ENCODE measurements around the gene UVRAG. TPM values are rescaled to one million over a fixed set of nuclear protein-coding genes. Genes with fewer than 3 reads are reported as not detected.

Gene UVRAG
- total RNA-seq, 1 donor from 2014 or later: 8.8 TPM

- peak; percentile 89 for ATAC-seq
- no peak for DNase-seq (ENCODE audit: low spot score)
These were observed 11.8 kb upstream of the UVRAG start for GRCh38 chr11:75802913-75803820.

- no peak for DNase-seq (ENCODE audit: low spot score)
- ATAC-seq: no peak
These were observed 5.9 kb upstream of the UVRAG start for GRCh38 chr11:75809111-75809510.

- ATAC-seq (no peak), DNase-seq (ENCODE audit: low spot score) (no peak)
These were observed 5.0 kb upstream of the UVRAG start for GRCh38 chr11:75809991-75810390.

DNA sequence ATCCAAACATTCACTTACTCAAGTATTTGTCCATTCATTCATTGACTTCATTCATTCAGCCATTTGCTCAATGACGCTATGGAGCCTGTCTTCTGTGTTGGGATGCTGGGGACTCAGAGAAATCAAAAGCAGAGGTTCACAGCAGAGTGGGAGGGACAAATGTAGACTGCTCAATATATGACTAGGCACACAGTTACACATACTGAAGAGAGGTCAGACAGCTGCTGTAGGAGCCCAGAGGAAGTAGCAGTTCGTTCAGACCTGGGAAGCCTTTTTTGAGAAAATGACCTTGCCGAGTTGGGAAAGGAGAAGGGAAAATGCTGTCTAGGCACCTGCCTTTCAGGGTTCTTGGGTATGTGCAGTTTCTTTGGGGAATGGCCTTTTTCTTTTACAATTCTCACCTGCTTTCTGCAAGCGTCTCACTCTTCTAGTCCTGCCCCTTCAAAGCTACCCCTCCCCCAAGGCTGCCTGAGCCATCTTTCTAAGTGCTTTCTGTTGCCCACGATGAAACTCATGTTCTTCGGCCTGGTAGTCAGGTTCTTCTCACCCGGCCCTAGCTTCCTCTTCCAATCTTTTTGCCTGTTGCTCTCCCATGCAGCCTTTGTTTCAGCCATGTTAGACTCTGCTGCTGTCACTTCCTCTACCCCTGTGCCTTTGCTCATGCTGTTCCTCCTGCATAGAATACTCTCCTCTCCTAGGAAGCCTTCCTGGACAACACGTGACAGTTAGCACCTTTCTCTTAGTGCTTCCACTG lies 4.2 kb upstream of the UVRAG start:
- ATAC-seq: no peak
- DNase-seq (ENCODE audit: low spot score): no peak

DNA sequence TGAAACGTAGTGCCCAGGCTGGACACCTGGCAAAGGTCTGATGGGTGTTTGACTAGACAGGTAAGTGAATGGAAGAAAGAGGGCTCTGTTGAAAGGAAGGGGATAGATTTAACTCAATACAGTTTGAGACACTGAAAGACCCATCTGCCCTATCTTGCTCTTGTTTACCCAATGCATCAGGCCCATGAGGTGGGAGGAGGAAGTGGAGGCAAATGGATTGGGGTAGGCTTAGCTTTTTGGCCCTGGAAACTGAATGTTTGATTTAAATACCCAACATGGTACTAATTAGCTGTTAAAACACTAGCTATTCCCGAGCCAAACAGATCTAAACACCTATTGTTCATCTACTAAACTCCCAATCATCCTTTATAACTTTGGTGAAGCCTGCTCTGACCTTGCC lies 3.5 kb upstream of the UVRAG start:
- DNase-seq (ENCODE audit: low spot score) (no peak), ATAC-seq (no peak)

- DNase-seq (ENCODE audit: low spot score): no peak
- no peak for ATAC-seq
These were observed 2.4 kb upstream of the UVRAG start for GRCh38 chr11:75812542-75813040.

DNA sequence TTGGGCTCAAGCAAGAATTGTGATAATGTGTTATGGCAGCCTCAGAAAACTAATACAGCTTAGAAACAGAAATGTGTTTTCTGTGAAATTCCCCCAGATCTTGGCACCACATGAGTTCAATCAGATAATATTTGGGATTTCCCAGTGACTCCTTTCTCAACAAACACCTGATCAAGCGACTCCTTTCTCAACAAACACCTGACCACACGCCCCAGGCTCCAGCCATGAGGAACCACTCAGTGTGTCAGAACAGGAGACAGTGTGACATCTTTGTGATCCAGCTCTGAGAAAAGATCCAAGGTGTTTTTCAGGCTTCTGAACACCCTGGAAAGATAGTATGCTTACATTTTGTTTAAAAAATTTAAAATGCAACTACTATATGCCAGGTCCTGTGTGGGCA lies 1.9 kb upstream of the UVRAG start:
- ATAC-seq (no peak), DNase-seq (ENCODE audit: low spot score) (no peak)

DNA sequence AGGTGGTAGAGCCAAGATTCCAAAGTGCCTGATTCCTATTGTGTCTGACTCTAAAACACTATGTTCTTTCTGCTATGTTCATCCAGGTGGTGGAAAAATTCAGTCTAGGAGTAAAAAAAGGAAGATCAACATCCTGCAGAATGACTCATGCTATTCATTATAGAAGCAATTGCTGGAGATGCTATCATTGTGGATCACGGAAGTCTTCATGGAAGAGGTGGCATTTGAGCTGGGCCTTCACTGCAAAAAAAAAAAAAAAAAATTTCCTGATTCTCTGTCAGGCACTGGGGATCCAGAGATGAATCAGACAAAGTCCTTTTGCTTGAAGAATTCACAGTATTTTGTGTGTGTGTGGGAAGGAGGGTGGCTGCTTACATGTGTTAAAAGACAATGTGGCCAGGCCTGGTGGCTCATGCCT lies 1.4 kb upstream of the UVRAG start:
- no peak for ATAC-seq
- no peak for DNase-seq (ENCODE audit: low spot score)

DNA sequence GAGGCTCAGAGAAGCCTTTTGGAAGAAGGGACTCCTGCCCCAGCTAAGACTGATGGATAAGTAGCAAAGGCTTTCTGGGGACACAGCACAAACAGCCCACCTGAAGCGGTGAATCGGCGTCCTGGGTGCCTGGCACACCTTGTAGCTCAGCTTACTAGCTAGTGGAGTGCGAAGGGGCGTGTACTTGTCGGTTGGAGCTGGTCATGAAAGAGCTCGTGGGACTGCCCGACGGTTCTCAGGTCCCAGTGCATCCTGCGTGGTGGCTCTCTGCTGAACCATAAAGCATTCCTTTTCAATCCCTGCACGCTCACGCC lies 690 bp upstream of the UVRAG start:
- ATAC-seq: peak; percentile 48

GRCh38 chr11:75815345-75816168 lies 547 bp downstream of the UVRAG start:
- ATAC-seq: peak; percentile 39
- DNase-seq (ENCODE audit: low spot score): no peak

More for the DNA sequence above, 690 bp upstream of the UVRAG start:
- no peak for DNase-seq (ENCODE audit: low spot score)

DNA sequence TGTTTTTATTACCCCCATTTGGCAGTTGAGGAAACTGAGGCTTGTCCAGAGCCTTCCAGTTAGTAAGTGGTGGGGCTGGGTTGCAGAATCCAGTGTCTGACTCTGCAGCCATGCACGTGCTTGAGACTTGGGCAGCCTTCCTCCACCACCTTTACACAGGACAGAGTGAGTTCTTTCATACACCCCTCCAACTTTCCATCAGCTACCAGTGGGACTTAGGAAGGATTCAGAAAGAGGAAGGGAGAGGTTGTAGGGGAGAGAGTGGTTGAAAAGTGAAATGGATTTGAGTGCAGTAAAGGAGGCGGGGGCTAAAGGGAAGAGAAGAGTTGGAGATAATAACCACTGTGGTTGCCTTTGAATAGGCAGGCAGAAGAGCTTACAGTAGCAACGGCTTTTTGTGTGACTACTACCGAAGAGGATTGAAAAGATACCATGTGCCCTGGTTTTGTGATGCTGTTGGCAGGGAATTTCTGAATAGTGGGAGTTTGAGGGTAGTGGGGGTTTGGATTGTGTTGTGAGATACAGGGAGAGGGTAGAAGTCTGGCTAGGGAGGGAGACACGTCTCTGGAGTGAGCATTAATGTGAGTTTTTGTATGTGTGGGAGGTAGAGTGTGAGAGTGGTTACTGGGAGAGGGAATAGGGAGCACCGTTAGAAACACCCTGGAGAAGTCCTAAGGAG lies 1.7 kb downstream of the UVRAG start:
- no peak for DNase-seq (ENCODE audit: low spot score)
- no peak for ATAC-seq

- DNase-seq (ENCODE audit: low spot score): no peak
- no peak for ATAC-seq
These were observed 5.6 kb downstream of the UVRAG start for GRCh38 chr11:75820645-75821044.

DNA sequence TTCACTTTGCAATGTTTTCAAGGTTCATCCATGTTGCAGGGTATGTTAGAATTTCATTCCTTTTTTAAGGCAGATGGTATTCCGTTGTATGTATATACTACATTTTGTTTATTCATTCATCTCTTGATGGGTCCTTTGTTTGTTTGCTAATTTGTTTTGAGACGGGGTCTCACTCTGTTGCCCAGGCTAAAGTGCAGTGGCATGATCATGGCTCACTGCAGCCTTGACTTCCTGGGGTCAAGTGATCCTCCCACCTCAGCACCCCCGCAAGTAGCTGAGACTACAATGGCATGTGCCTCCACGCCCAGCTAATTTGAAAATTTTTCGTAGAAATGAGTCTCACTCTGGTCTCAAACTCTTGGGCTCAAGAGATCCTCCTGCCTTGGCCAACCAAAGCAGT lies 6.2 kb downstream of the UVRAG start:
- DNase-seq (ENCODE audit: low spot score) (no peak), ATAC-seq (no peak)

DNA sequence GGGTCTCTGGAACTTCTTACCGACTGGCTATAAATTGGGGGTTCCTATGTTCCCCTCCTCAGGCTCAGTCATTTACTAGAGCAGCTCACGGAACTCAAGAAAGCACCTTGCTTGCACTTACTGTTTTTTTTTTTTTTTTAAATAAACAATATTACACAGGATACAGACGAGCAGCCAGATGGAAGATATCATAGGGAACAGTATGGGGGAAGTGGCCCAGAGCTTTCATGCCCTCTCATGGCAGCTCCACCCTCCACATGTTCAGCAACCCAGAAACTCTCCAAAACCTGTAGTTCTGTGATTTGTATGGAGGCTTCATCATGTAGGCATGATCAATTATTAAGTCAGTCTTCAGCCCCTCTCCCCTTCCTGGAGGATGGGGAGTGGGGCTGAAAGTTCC lies 7.5 kb downstream of the UVRAG start:
- DNase-seq (ENCODE audit: low spot score) (no peak), ATAC-seq (no peak)

DNA sequence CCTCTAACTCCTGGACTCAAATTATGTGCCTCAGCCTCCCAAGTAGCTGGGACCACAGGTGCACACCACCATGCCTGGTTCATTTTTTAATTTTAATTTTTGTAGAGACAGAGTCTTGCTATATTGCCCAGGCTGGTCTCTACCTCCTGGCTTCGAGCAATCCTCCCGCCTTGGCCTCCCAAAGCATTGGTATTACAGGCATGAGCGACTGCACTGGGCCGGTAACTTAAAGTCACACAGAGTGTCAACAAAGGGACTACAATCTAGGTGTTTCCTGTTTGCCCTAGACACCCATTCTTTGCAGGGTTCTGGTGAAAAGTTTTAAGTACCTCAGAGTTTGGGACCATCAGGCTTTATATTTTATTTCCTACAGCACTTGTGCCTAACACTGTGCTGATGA lies 8.4 kb downstream of the UVRAG start:
- DNase-seq (ENCODE audit: low spot score) (no peak), ATAC-seq (no peak)

- DNase-seq (ENCODE audit: low spot score) (no peak), ATAC-seq (no peak)
These were observed 8.9 kb downstream of the UVRAG start for GRCh38 chr11:75823946-75824345.

GRCh38 chr11:75826461-75827230 lies 11.6 kb downstream of the UVRAG start:
- DNase-seq (ENCODE audit: low spot score) (no peak), ATAC-seq (peak; percentile 44)

- DNase-seq (ENCODE audit: low spot score): no peak
- no peak for ATAC-seq
These were observed 12.6 kb downstream of the UVRAG start for GRCh38 chr11:75827562-75827961.

DNA sequence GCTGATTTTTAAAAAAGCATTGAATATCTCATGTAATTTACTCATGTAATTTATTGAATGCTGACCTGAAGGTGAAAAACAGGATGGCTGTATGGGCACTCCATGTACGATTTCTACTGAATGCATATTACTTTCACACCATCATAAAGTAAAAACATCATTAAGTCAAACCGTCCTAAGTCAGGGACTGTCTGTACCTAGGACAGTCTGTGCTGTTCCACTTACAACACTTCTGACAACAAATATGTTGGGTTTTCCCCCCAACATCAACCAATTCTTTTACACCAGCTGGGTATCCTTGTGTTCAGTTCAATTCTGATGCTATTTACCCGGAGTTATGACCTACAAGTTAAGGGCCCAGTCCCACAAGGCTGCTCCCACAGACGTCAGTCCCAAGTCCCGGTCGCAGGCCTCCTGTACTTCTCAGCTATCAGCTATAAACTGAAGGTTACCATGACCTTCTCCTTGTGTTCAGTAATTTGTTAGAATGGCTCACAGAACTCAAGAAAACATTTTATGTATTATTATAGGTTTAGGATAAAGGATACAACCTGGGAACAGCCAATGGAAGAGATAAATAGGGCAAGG lies 17.0 kb downstream of the UVRAG start:
- DNase-seq (ENCODE audit: low spot score): no peak
- ATAC-seq: no peak

DNA sequence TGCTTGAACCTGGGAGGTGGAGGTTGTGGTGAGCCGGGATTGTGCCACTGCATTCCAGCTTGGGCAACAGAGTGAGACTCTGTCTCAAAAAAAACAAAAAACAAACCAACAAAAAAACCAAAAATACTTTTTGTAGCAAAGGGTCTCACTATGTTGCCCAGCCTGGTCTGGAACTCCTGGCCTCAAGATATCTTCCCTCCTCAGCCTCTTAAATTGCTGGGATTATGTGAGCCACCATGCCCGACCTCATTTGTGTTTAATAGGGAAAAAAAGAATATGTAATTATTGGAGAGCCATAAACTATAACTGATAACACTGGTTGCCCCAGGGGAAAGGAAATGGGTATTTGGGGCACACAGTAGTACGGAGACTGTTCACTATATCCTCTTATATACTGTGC lies 19.7 kb downstream of the UVRAG start:
- DNase-seq (ENCODE audit: low spot score): no peak
- ATAC-seq: no peak

All from left lobe of liver (tissue), 2 donors.